Peyer's patch (tissue), 4 donors: Measurements from ENCODE around the gene AGAP1. TPM values are rescaled to one million over a fixed set of nuclear protein-coding genes. Genes with fewer than 3 reads are reported as not detected.

Experiments
- DNase-seq, 3 donors: peaks; one replicate each; pipeline ENCODE4 v3.0.0-alpha.2; 2017 to 2019
- H3K27ac ChIP-seq, 4 donors: fragments of 200-600 bp; sonication (generic); one replicate each; pipeline ENCODE4 v1.5.1; 2016 to 2019
- H3K27me3 ChIP-seq, 2 donors: fragments of 200-600 bp; sonication (generic); one replicate each; pipeline ENCODE4 v1.5.1; 2019
- H3K36me3 ChIP-seq, 3 donors: fragments of 200-600 bp; sonication (generic); one replicate each; pipeline ENCODE4 v1.5.1; 2016 to 2019
- H3K4me1 ChIP-seq, 4 donors: fragments of 200-600 bp; sonication (generic); one replicate each; pipeline ENCODE4 v1.5.1; 2016 to 2019
- H3K4me3 ChIP-seq, 4 donors: fragments of 200-600 bp; sonication (generic); 1 replicate in 3 of 4; 2 replicates in 1 of 4; pipeline ENCODE4 v1.5.1; 2016 to 2019; ENCODE audit warnings: mild to moderate bottlenecking in 1 of 4
- H3K9me3 ChIP-seq, 4 donors: fragments of 200-600 bp; sonication (generic); one replicate each; pipeline ENCODE4 v1.5.1; 2016 to 2019; ENCODE audit warnings: mild to moderate bottlenecking in 1 of 4
- POLR2A ChIP-seq, 2 donors: fragments of 450-650 bp; IDR thresholded peaks; one replicate each; pipeline ENCODE4 v1.5.1; 2017; ENCODE audit warnings: antibody characterized with exemption in 2 of 2, mild to moderate bottlenecking in 2 of 2, moderate library complexity in 2 of 2
- total RNA-seq, 4 donors: library from RNA; depleted of rRNA; stranded (reverse); fragments of >200 nt; gene quantifications; one replicate each; pipeline ENCODE4 v1.1.0, GENCODE V29; 2016
- TF ChIP-seq, protein P1 (sequence below), 6 experiments: fragments of 450-650 bp in 4 of 6; fragments of 200-600 bp in 2 of 6; sonication (generic) in 1 of 6; IDR thresholded peaks; one replicate each; pipeline ENCODE4 v1.5.1; 2017 to 2019; ENCODE audit warnings: antibody characterized with exemption in 6 of 6, mild to moderate bottlenecking in 3 of 6, moderate library complexity in 1 of 6

Gene AGAP1
- total RNA-seq, 4 donors from 2014 or later, result 55.7 to 79.1 (median 66.9) TPM

- Histone ChIP-seq H3K36me3 (no peaks in the 10 kb centered on the region), H3K27me3 (no peaks in the 10 kb centered on the region), H3K4me3 (no peak overlapping the region), H3K27ac (no peak overlapping the region), H3K4me1 (peaks cover 0 to 35% (median 0%) of the 10 kb centered on the region in 4 donors), H3K9me3 (no peaks in the 10 kb centered on the region)
- no peak for DNase-seq
- no peak for TF ChIP-seq POLR2A (IDR thresholded peaks at IDR 0.05)
- TF ChIP-seq, protein P1, sequence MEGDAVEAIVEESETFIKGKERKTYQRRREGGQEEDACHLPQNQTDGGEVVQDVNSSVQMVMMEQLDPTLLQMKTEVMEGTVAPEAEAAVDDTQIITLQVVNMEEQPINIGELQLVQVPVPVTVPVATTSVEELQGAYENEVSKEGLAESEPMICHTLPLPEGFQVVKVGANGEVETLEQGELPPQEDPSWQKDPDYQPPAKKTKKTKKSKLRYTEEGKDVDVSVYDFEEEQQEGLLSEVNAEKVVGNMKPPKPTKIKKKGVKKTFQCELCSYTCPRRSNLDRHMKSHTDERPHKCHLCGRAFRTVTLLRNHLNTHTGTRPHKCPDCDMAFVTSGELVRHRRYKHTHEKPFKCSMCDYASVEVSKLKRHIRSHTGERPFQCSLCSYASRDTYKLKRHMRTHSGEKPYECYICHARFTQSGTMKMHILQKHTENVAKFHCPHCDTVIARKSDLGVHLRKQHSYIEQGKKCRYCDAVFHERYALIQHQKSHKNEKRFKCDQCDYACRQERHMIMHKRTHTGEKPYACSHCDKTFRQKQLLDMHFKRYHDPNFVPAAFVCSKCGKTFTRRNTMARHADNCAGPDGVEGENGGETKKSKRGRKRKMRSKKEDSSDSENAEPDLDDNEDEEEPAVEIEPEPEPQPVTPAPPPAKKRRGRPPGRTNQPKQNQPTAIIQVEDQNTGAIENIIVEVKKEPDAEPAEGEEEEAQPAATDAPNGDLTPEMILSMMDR (IDR thresholded peaks at IDR 0.05), result no peak
These were observed 198.9 kb downstream of the AGAP1 start for GRCh38 chr2:235692671-235693171.

DNA sequence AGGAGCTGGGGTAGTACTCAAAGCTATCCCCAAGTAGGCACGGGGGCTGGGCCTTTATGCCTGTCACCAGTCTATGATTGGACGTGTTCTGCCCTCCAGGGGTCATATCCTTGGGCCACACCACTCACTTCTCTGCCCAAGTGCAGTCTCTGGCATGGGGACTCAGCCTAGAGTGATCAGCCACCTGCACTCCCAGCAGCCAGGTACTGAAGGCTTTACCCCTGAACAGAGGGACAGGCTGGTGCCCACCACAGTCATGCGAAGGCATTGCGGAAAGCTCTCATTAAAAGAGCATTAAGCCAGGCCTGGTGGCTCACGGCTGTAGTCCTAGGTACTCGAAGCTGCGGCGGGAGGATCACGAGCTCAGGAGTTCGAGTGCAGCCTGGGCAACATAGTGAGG, 199.4 kb downstream of the AGAP1 start:
- H3K27me3 ChIP-seq, result no peaks in the 10 kb centered on the region
- no peaks in the 10 kb centered on the region for H3K36me3 ChIP-seq
- H3K27ac ChIP-seq, result no peak overlapping the region
- DNase-seq, result no peak
- H3K9me3 ChIP-seq, result no peaks in the 10 kb centered on the region
- H3K4me3 ChIP-seq, result no peak overlapping the region
- peaks cover 0 to 34% (median 0%) of the 10 kb centered on the region in 4 donors for H3K4me1 ChIP-seq
- no peak for TF ChIP-seq POLR2A (IDR thresholded peaks at IDR 0.05)
- TF ChIP-seq, protein P1 (IDR thresholded peaks at IDR 0.05), result no peak

DNA sequence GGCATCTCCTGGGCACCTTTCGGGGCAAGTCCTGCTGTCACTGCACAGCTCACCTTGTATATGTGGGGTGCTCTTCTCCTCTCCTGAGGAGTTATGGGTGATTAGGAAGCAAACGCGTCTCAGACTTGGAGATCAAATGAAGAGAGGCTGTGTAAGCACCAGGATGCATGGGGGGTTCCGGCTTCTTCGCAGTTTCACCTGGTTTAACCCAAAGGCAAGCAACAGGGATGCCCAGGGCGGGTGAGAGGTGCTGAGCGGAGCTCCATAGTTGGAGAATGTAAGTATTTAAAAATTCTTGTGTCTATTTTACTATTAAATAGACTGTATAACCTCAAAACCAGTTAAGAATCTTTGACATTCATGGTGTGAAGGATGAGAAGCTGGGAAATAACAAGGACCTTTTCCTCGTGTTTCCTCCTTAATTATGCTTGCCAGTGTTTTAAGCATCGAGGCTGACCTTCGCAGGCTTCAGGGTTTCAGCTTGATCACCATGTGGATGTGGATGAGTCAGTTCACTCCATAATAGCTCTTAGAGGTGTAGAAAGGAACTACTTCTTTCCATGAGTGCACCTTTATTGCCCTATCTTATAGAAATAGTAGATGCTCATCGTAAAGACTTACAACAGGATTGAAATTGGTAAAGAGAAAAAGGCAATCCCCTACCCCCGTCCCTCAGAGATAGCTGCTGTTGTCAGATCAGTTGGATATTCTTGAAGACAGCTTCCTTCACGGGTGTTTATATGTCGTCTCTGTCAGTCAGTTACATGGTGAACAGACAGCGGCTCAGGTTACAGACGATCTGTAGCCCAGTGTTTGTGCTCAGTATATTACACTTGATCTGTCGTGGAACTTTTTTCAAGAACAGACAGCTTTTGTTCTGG, 201.1 kb downstream of the AGAP1 start:
- Histone ChIP-seq H3K9me3 (no peaks in the 10 kb centered on the region), H3K27ac (no peak overlapping the region), H3K36me3 (no peaks in the 10 kb centered on the region), H3K27me3 (no peaks in the 10 kb centered on the region), H3K4me3 (no peak overlapping the region), H3K4me1 (peaks cover 0 to 19% (median 0%) of the 10 kb centered on the region in 4 donors)
- no peak for DNase-seq
- no peak for TF ChIP-seq POLR2A (IDR thresholded peaks at IDR 0.05)
- TF ChIP-seq, protein P1 (IDR thresholded peaks at IDR 0.05), result no peak

- Histone ChIP-seq H3K36me3 (no peaks in the 10 kb centered on the region), H3K4me3 (no peak overlapping the region), H3K27ac (no peak overlapping the region), H3K4me1 (peaks cover 0 to 14% (median 0%) of the 10 kb centered on the region in 4 donors), H3K9me3 (no peaks in the 10 kb centered on the region), H3K27me3 (no peaks in the 10 kb centered on the region)
- TF ChIP-seq, protein P1 (IDR thresholded peaks at IDR 0.05), result no peak
- TF ChIP-seq POLR2A (IDR thresholded peaks at IDR 0.05), result no peak
- no peak for DNase-seq
These were observed 201.7 kb downstream of the AGAP1 start for GRCh38 chr2:235695602-235695895.

DNA sequence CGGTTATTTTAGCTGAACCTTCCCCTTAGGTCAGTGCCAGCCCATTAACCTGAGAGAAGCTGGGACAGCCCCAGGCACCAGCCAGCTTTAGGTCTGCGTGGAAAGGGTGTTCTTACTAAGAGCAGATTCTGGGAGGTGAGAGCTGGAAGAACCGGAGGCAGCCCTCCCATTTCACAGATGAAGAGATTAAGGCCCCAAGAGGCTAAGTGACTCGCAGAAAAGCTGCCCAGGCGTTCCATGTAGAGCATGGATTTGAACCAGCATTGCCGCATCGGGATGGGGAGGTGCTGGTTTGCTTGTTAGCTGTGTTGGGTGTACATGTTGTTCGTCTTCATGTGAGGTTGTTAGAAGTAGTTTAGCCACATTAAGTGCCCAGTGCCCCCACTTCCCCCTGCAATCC, 203.2 kb downstream of the AGAP1 start:
- Histone ChIP-seq H3K4me1 (peaks cover 0 to 7% (median 0%) of the 10 kb centered on the region in 4 donors), H3K27ac (no peak overlapping the region), H3K4me3 (no peak overlapping the region), H3K36me3 (no peaks in the 10 kb centered on the region), H3K27me3 (no peaks in the 10 kb centered on the region), H3K9me3 (no peaks in the 10 kb centered on the region)
- DNase-seq, result no peak
- TF ChIP-seq POLR2A (IDR thresholded peaks at IDR 0.05), result no peak
- TF ChIP-seq, protein P1 (IDR thresholded peaks at IDR 0.05), result no peak
